ENCODE measurements around the gene PHYH. TPM values are rescaled to one million over a fixed set of nuclear protein-coding genes. Genes with fewer than 3 reads are reported as not detected.
"Not testable (repeated sequence)": the region's sequence is repeated elsewhere in the genome, so short reads cannot be mapped to it uniquely, and the experiment has no call there.

The PHYH gene
- total RNA-seq, 2 donors from 2014 or later = 10.9 to 14.6 TPM

- H3K4me3 Mint-ChIP-seq = no peak overlapping the region
- ATAC-seq = no peak
- H3K9me3 ChIP-seq (ENCODE audit: control insufficient read depth, low read length, poor library complexity, severe bottlenecking) = no peaks in the 10 kb centered on the region
- no peak overlapping the region for H3K27ac Mint-ChIP-seq
- H3K36me3 Mint-ChIP-seq (ENCODE audit: low read depth) = peaks cover 3% of the 10 kb centered on the region
- no peaks in the 10 kb centered on the region for H3K27me3 Mint-ChIP-seq
- no peaks in the 10 kb centered on the region for H3K4me1 Mint-ChIP-seq
- no peak for DNase-seq
Observed at GRCh38 chr10:13310518-13311176, 10.8 kb upstream of the PHYH start.

- Mint-ChIP-seq H3K4me1 (no peaks in the 10 kb centered on the region), H3K36me3 (ENCODE audit: low read depth) (peaks cover 3% of the 10 kb centered on the region), H3K27me3 (no peaks in the 10 kb centered on the region), H3K4me3 (no peak overlapping the region), H3K27ac (no peak overlapping the region)
- H3K9me3 ChIP-seq (ENCODE audit: control insufficient read depth, low read length, poor library complexity, severe bottlenecking) = no peaks in the 10 kb centered on the region
- DNase-seq = no peak
- ATAC-seq = no peak
Observed at GRCh38 chr10:13309792-13310191, 9.9 kb upstream of the PHYH start.

GRCh38 chr10:13308096-13308495 lies 8.2 kb upstream of the PHYH start:
- H3K27ac Mint-ChIP-seq = no peak overlapping the region
- no peak overlapping the region for H3K4me3 Mint-ChIP-seq

GRCh38 chr10:13306103-13306502 lies 6.2 kb upstream of the PHYH start:
- Mint-ChIP-seq H3K27me3 (no peaks in the 10 kb centered on the region), H3K27ac (no peak overlapping the region), H3K4me1 (peaks cover 10% of the 10 kb centered on the region), H3K4me3 (no peak overlapping the region), H3K36me3 (ENCODE audit: low read depth) (peaks cover 3% of the 10 kb centered on the region)
- H3K9me3 ChIP-seq (ENCODE audit: control insufficient read depth, low read length, poor library complexity, severe bottlenecking) = no peaks in the 10 kb centered on the region
- DNase-seq = no peak
- no peak for ATAC-seq

More at GRCh38 chr10:13308096-13308495, 8.2 kb upstream of the PHYH start:
- Mint-ChIP-seq H3K36me3 (ENCODE audit: low read depth) (peaks cover 3% of the 10 kb centered on the region), H3K4me1 (no peaks in the 10 kb centered on the region), H3K27me3 (no peaks in the 10 kb centered on the region)
- no peak for ATAC-seq
- DNase-seq = no peak
- H3K9me3 ChIP-seq (ENCODE audit: control insufficient read depth, low read length, poor library complexity, severe bottlenecking) = no peaks in the 10 kb centered on the region

- H3K4me1 Mint-ChIP-seq = peaks cover 19% of the 10 kb centered on the region
- peak overlapping the region; percentile 98 for H3K27ac Mint-ChIP-seq
- H3K9me3 ChIP-seq (ENCODE audit: control insufficient read depth, low read length, poor library complexity, severe bottlenecking) = no peaks in the 10 kb centered on the region
- no peaks in the 10 kb centered on the region for H3K27me3 Mint-ChIP-seq
- ATAC-seq (no peak), DNase-seq (no peak)
- H3K36me3 Mint-ChIP-seq (ENCODE audit: low read depth) = peaks cover 3% of the 10 kb centered on the region
- peak overlapping the region; percentile 80 for H3K4me3 Mint-ChIP-seq
Observed at GRCh38 chr10:13302821-13303555, 3.1 kb upstream of the PHYH start.

- DNase-seq (no peak), ATAC-seq (no peak)
- Mint-ChIP-seq H3K27ac (peak overlapping the region; percentile 86), H3K4me3 (peak overlapping the region; percentile 86), H3K36me3 (ENCODE audit: low read depth) (no peaks in the 10 kb centered on the region), H3K27me3 (no peaks in the 10 kb centered on the region), H3K4me1 (peaks cover 19% of the 10 kb centered on the region)
- H3K9me3 ChIP-seq (ENCODE audit: control insufficient read depth, low read length, poor library complexity, severe bottlenecking) = no peaks in the 10 kb centered on the region
Observed at GRCh38 chr10:13298748-13299436, 972 bp downstream of the PHYH start.

- ATAC-seq (no peak), DNase-seq (no peak)
- no peak overlapping the region for H3K4me3 Mint-ChIP-seq
- no peaks in the 10 kb centered on the region for H3K9me3 ChIP-seq (ENCODE audit: control insufficient read depth, low read length, poor library complexity, severe bottlenecking)
- peaks cover 11% of the 10 kb centered on the region for H3K4me1 Mint-ChIP-seq
- no peaks in the 10 kb centered on the region for H3K27me3 Mint-ChIP-seq
- no peaks in the 10 kb centered on the region for H3K36me3 Mint-ChIP-seq (ENCODE audit: low read depth)
- H3K27ac Mint-ChIP-seq = no peak overlapping the region
Observed at GRCh38 chr10:13296476-13296875, 3.4 kb downstream of the PHYH start.

GRCh38 chr10:13294784-13295183 lies 5.1 kb downstream of the PHYH start:
- no peak for ATAC-seq
- Mint-ChIP-seq H3K27me3 (no peaks in the 10 kb centered on the region), H3K36me3 (ENCODE audit: low read depth) (no peaks in the 10 kb centered on the region), H3K4me3 (no peak overlapping the region), H3K27ac (no peak overlapping the region), H3K4me1 (peaks cover 5% of the 10 kb centered on the region)
- no peak for DNase-seq
- H3K9me3 ChIP-seq (ENCODE audit: control insufficient read depth, low read length, poor library complexity, severe bottlenecking) = no peaks in the 10 kb centered on the region

GRCh38 chr10:13291821-13292773 lies 7.8 kb downstream of the PHYH start:
- no peak for ATAC-seq
- no peak overlapping the region for H3K27ac Mint-ChIP-seq
- H3K4me1 Mint-ChIP-seq = peaks cover 11% of the 10 kb centered on the region
- DNase-seq = no peak
- H3K27me3 Mint-ChIP-seq = no peaks in the 10 kb centered on the region
- no peaks in the 10 kb centered on the region for H3K9me3 ChIP-seq (ENCODE audit: control insufficient read depth, low read length, poor library complexity, severe bottlenecking)
- no peaks in the 10 kb centered on the region for H3K36me3 Mint-ChIP-seq (ENCODE audit: low read depth)
- no peak overlapping the region for H3K4me3 Mint-ChIP-seq

- Mint-ChIP-seq H3K4me3 (no peak overlapping the region), H3K27me3 (no peaks in the 10 kb centered on the region), H3K36me3 (ENCODE audit: low read depth) (no peaks in the 10 kb centered on the region), H3K27ac (no peak overlapping the region), H3K4me1 (peaks cover 11% of the 10 kb centered on the region)
- no peaks in the 10 kb centered on the region for H3K9me3 ChIP-seq (ENCODE audit: control insufficient read depth, low read length, poor library complexity, severe bottlenecking)
- no peak for ATAC-seq
- no peak for DNase-seq
Observed at GRCh38 chr10:13291061-13291460, 8.8 kb downstream of the PHYH start.

GRCh38 chr10:13284050-13284449 lies 15.8 kb downstream of the PHYH start:
- H3K27me3 Mint-ChIP-seq = no peaks in the 10 kb centered on the region
- H3K9me3 ChIP-seq (ENCODE audit: control insufficient read depth, low read length, poor library complexity, severe bottlenecking) = no peaks in the 10 kb centered on the region
- H3K36me3 Mint-ChIP-seq (ENCODE audit: low read depth) = no peaks in the 10 kb centered on the region
- H3K4me3 Mint-ChIP-seq = no peak overlapping the region
- H3K27ac Mint-ChIP-seq = no peak overlapping the region
- H3K4me1 Mint-ChIP-seq = peaks cover 9% of the 10 kb centered on the region
- ATAC-seq (no peak), DNase-seq (no peak)

- not testable (repeated sequence) for H3K27ac Mint-ChIP-seq; H3K4me1 Mint-ChIP-seq; ATAC-seq; DNase-seq; H3K27me3 Mint-ChIP-seq; H3K9me3 ChIP-seq (ENCODE audit: control insufficient read depth, low read length, poor library complexity, severe bottlenecking); H3K36me3 Mint-ChIP-seq (ENCODE audit: low read depth); H3K4me3 Mint-ChIP-seq
Observed at GRCh38 chr10:13282348-13282747, 17.5 kb downstream of the PHYH start.

All from T-helper 17 cell (primary cell).